Smooth muscle cell (in vitro differentiated cells): ENCODE measurements around the gene F2RL1. TPM values are rescaled to one million over a fixed set of nuclear protein-coding genes. Genes with fewer than 3 reads are reported as not detected.
"Not testable (repeated sequence)": the region's sequence is repeated elsewhere in the genome, so short reads cannot be mapped to it uniquely, and the experiment has no call there.

Experiments
- DNase-seq: peaks from one replicate; lab custom pipeline; 2025; ENCODE audit not compliant: unreplicated experiment; lab: John Stamatoyannopoulos, UW
- H2AFZ ChIP-seq: fragments of 200-600 bp; sonication (generic); 2 replicates; pipeline ENCODE4 v1.6.0; 2016; ENCODE audit warnings: antibody characterized with exemption, low read depth, mild to moderate bottlenecking
- H3F3A ChIP-seq: fragments of 200-600 bp; sonication (generic); 2 replicates; pipeline ENCODE4 v1.6.0; 2017; ENCODE audit warnings: antibody characterized with exemption, low read depth
- H3K27ac ChIP-seq: fragments of 200-600 bp; sonication (generic); 2 replicates; pipeline ENCODE4 v1.5.1; 2016; ENCODE audit warnings: low read depth, mild to moderate bottlenecking
- H3K27me3 ChIP-seq: fragments of 200-600 bp; sonication (generic); 2 replicates; pipeline ENCODE4 v1.6.1; 2016; ENCODE audit warnings: low read depth, mild to moderate bottlenecking
- H3K36me3 ChIP-seq: fragments of 200-600 bp; sonication (generic); 2 replicates; pipeline ENCODE4 v1.5.1; 2016; ENCODE audit warnings: low read depth
- H3K4me1 ChIP-seq: fragments of 200-600 bp; sonication (generic); 2 replicates; pipeline ENCODE4 v1.5.1; 2016; ENCODE audit warnings: low read depth
- H3K4me2 ChIP-seq: fragments of 200-600 bp; sonication (generic); 2 replicates; pipeline ENCODE4 v1.6.0; 2016; ENCODE audit warnings: mild to moderate bottlenecking
- H3K4me3 ChIP-seq: fragments of 200-600 bp; sonication (generic); 2 replicates; pipeline ENCODE4 v1.5.1; 2016; ENCODE audit warnings: mild to moderate bottlenecking
- H3K79me2 ChIP-seq: fragments of 200-600 bp; sonication (generic); 2 replicates; pipeline ENCODE4 v1.6.0; 2016; ENCODE audit warnings: low read depth, mild to moderate bottlenecking
- H3K9ac ChIP-seq: fragments of 200-600 bp; sonication (generic); 2 replicates; pipeline ENCODE4 v1.6.0; 2016; ENCODE audit warnings: low read depth
- H3K9me3 ChIP-seq: fragments of 200-600 bp; sonication (generic); replicated peaks from 2 replicates; pipeline ENCODE4 v1.5.1; 2016; ENCODE audit warnings: low read depth
- H4K20me1 ChIP-seq: fragments of 200-600 bp; sonication (generic); 2 replicates; pipeline ENCODE4 v1.6.0; 2016; ENCODE audit warnings: low read depth
- WGBS: methylation state at CpG from one replicate; pipeline ENCODE4 v1.1.7; 2016; ENCODE audit warnings: low lambda C conversion rate; 5-methylcytosine and 5-hydroxymethylcytosine counted together
- polyA plus RNA-seq: library from polyadenylated mRNA; unstranded; fragments of >200 nt; fragmentation: Nextera tagmentation; extraction: Ambion mirVana; gene quantifications from 2 replicates; pipeline ENCODE4 v1.2.1, GENCODE V29; 2016
- total RNA-seq: library from RNA; depleted of rRNA; stranded (reverse); fragments of >200 nt; gene quantifications from 2 replicates; pipeline ENCODE4 v1.2.3, GENCODE V29; 2014
- TF ChIP-seq, protein P1 (sequence below): fragments of 200-600 bp; sonication (generic); IDR thresholded peaks from 2 replicates; pipeline ENCODE4 v1.5.1; 2017; ENCODE audit warnings: borderline replicate concordance, mild to moderate bottlenecking, antibody characterized with exemption; ENCODE audit not compliant: insufficient read depth, poor library complexity, severe bottlenecking

The F2RL1 gene, protein sequence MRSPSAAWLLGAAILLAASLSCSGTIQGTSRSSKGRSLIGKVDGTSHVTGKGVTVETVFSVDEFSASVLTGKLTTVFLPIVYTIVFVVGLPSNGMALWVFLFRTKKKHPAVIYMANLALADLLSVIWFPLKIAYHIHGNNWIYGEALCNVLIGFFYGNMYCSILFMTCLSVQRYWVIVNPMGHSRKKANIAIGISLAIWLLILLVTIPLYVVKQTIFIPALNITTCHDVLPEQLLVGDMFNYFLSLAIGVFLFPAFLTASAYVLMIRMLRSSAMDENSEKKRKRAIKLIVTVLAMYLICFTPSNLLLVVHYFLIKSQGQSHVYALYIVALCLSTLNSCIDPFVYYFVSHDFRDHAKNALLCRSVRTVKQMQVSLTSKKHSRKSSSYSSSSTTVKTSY
- total RNA-seq (76.4 and 88.3 TPM in 2 replicates), polyA plus RNA-seq (42.6 and 53.8 TPM in 2 replicates)

DNA sequence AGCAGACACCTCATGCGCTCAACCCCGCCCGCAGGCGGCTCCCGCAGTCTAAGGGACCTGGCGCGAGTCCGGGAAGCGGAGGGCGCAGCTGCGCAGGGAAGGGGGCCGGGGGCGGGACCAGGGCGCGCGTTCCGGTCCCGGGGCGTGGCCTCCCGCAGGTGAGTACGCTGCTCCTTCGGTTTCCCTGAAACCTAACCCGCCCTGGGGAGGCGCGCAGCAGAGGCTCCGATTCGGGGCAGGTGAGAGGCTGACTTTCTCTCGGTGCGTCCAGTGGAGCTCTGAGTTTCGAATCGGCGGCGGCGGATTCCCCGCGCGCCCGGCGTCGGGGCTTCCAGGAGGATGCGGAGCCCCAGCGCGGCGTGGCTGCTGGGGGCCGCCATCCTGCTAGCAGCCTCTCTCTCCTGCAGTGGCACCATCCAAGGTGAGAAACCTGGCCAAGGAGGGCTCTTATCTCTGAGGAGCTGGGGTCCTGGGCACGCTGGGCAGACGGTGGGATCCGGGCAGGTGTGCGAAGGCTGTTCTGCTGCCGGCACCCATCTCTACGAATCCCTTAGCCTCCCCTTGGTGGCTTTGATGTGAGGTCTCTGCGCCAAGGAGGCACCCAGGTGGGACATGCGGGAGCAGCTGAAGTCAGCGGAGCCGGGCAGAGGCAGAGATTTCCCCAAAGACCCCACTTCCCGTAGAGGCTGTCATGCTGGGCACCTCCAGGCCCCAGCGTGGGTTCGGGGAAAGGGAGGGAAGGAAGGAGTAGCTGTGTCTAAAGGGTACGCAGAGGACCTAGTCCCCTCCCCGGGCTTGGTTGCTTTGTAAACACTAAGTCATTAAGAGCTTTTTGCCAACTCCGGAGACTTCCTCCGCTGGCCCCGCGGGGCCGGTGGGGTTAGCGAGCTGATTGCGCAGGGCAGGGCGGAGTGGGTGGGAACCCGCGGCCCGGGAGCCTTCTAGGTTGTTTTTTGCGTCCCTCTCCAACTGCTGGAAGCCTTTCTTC lies at the start of gene F2RL1:
Gene F2RL1, plus strand, starts transcription at position 187 of the 988 bp plus-strand sequence. Its CDS starts 153 bp downstream, at position 340.
- Histone ChIP-seq H3K4me2 (peak within 1 kb of the TSS; percentile 91), H3F3A (peaks cover 34% of the 10 kb centered on the region), H3K4me3 (peak within 1 kb of the TSS; percentile 70), H3K4me1 (peaks cover 14% of the 10 kb centered on the region), H3K27ac (peak within 1 kb of the TSS; percentile 63), H3K9ac (peak within 1 kb of the TSS; percentile 75), H3K9me3 (no peaks in the 10 kb centered on the region), H3K79me2 (peaks cover 49% of the 10 kb centered on the region), H2AFZ (peak within 1 kb of the TSS; percentile 61), H3K27me3 (no peaks in the 10 kb centered on the region), H4K20me1 (peaks cover 12% of the 10 kb centered on the region), H3K36me3 (no peaks in the 10 kb centered on the region)
- DNase-seq, result peak; percentile 15
- WGBS, result under 1% methylated on average over 67 of the region's 72 CpGs
- TF ChIP-seq, protein P1, sequence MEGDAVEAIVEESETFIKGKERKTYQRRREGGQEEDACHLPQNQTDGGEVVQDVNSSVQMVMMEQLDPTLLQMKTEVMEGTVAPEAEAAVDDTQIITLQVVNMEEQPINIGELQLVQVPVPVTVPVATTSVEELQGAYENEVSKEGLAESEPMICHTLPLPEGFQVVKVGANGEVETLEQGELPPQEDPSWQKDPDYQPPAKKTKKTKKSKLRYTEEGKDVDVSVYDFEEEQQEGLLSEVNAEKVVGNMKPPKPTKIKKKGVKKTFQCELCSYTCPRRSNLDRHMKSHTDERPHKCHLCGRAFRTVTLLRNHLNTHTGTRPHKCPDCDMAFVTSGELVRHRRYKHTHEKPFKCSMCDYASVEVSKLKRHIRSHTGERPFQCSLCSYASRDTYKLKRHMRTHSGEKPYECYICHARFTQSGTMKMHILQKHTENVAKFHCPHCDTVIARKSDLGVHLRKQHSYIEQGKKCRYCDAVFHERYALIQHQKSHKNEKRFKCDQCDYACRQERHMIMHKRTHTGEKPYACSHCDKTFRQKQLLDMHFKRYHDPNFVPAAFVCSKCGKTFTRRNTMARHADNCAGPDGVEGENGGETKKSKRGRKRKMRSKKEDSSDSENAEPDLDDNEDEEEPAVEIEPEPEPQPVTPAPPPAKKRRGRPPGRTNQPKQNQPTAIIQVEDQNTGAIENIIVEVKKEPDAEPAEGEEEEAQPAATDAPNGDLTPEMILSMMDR, result no peak

DNA sequence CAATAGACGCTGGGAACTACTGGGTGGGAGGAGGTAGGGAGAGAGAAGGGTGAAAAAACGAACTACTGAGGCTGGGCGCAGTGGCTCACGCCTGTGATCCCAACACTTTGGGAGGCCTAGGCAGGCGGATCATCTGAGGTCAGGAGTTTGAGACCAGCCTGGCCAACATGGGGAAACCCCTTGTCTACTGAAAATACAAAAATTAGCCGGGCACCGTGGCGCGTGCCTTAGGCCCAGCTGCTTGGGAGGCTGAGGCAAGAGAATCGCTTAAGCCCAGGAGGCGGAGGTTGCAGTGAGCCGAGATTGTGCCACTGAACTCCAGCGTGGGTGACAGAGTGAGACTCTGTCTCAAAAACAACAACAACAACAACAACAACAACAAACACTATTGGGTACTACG lies 47.8 kb upstream of the F2RL1 start:
- not testable (repeated sequence) for H3K4me1 ChIP-seq, H2AFZ ChIP-seq, H3K4me3 ChIP-seq, H3K27me3 ChIP-seq, H3K9ac ChIP-seq, H4K20me1 ChIP-seq, H3K4me2 ChIP-seq, DNase-seq, H3K79me2 ChIP-seq, H3F3A ChIP-seq, H3K9me3 ChIP-seq, H3K36me3 ChIP-seq, H3K27ac ChIP-seq
- WGBS, result 94% methylated on average over 14 of the region's 14 CpGs

DNA sequence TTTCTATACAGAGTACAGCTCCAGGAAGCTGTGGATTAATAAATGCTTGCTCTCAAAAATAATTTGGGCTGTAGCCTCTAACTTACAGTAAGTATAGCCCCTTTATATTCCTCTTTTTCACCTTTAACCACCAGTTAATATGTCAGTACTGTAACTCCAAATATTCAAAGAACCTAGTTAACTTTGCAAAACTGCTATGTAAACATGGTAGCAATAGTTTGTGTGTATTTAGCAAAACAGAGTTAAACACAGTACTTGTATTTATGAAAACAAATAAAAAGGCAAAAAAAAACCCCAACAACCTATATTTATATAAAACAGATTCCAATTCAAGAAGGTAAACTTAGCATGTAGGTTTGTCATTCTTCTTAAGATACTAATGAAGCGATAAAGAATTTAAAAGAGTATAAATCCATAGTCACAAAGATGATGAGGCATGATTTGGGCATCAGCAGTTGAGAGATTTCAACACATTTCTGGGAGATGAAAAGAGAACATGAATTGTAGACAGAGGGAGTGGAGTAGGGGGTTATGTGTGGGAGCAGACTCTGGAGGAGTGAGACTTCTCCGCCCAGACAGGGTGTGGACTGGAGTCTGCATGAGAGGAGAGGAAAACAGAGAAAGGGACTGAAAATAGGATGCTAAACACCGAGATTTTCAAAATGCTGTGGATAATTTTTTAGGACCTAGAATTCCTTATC lies 47.0 kb upstream of the F2RL1 start:
- H3F3A ChIP-seq, result peaks cover 4% of the 10 kb centered on the region
- H3K4me2 ChIP-seq, result no peak overlapping the region
- H3K9me3 ChIP-seq, result no peaks in the 10 kb centered on the region
- H3K9ac ChIP-seq, result no peak overlapping the region
- H3K79me2 ChIP-seq, result no peaks in the 10 kb centered on the region
- H3K27ac ChIP-seq, result no peak overlapping the region
- WGBS, result 61% methylated on average over 3 of the region's 3 CpGs
- no peaks in the 10 kb centered on the region for H3K27me3 ChIP-seq
- DNase-seq, result no peak
- no peaks in the 10 kb centered on the region for H4K20me1 ChIP-seq
- no peaks in the 10 kb centered on the region for H3K36me3 ChIP-seq
- TF ChIP-seq, protein P1, result no peak
- H3K4me1 ChIP-seq, result no peaks in the 10 kb centered on the region
- no peak overlapping the region for H3K4me3 ChIP-seq
- peak overlapping the region; percentile 28 for H2AFZ ChIP-seq

DNA sequence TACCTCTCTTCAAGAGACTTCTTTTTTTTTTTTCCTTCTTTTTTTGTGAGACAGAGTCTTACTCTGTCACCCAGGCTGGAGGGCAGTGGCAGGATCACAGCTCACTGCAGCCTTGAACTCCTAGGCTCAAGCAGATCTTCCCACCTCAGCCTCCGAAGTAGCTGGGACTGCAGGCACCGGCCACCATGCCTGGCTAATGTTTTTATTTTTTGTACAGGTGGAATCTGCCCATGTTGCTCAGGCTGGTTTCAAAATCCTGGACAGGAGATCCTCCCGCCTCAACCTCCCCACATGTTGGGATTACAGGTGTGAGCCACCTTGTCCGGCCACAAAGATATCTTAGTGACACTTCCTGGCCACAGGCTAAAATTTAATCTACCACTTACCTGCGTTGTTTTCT lies 42.9 kb upstream of the F2RL1 start:
- Histone ChIP-seq H3K27me3 (no peaks in the 10 kb centered on the region), H3K79me2 (no peaks in the 10 kb centered on the region), H3F3A (peaks cover 4% of the 10 kb centered on the region), H3K4me2 (no peak overlapping the region), H2AFZ (no peak overlapping the region), H3K9me3 (no peaks in the 10 kb centered on the region), H3K4me1 (no peaks in the 10 kb centered on the region), H3K4me3 (no peak overlapping the region), H4K20me1 (no peaks in the 10 kb centered on the region), H3K36me3 (no peaks in the 10 kb centered on the region), H3K9ac (no peak overlapping the region), H3K27ac (no peak overlapping the region)
- WGBS, result 95% methylated on average over 5 of the region's 5 CpGs
- no peak for DNase-seq
- TF ChIP-seq, protein P1, result no peak
